RWPE2 (cell line): Measurements from ENCODE around the gene RFX3.

Experiments
- ATAC-seq: fragments of 200-7000 bp; cut with Tn5 transposase; 3 replicates; pipeline ENCODE4 v1.9.1; 2021; ENCODE audit warnings: low read depth
- DNase-seq: peaks from one replicate; pipeline ENCODE4 v3.0.0-alpha.2; 2020; ENCODE audit warnings: low spot score
- H3K27ac ChIP-seq: fragments of 450-650 bp; 2 replicates; pipeline ENCODE4 v1.5.1; 2017; ENCODE audit warnings: mild to moderate bottlenecking; ENCODE audit not compliant: poor library complexity, severe bottlenecking
- H3K27me3 ChIP-seq: fragments of 250-450 bp; sonication (Bioruptor Pico); 2 replicates; pipeline ENCODE4 v1.5.1; 2021; ENCODE audit warnings: mild to moderate bottlenecking, moderate library complexity; ENCODE audit not compliant: insufficient read depth, poor library complexity, severe bottlenecking
- H3K36me3 ChIP-seq: fragments of 250-450 bp; sonication (Bioruptor Pico); 2 replicates; pipeline ENCODE4 v1.5.1; 2020; ENCODE audit warnings: low read depth, mild to moderate bottlenecking, moderate library complexity
- H3K4me1 ChIP-seq: fragments of 250-450 bp; sonication (Bioruptor Pico); 2 replicates; pipeline ENCODE4 v1.5.1; 2021; ENCODE audit warnings: mild to moderate bottlenecking, moderate library complexity; ENCODE audit not compliant: insufficient read depth, poor library complexity, severe bottlenecking
- H3K4me3 ChIP-seq: fragments of 250-450 bp; sonication (Bioruptor Pico); 2 replicates; pipeline ENCODE4 v1.5.1; 2021; ENCODE audit warnings: mild to moderate bottlenecking, moderate library complexity; ENCODE audit not compliant: severe bottlenecking
- H3K9me3 ChIP-seq: fragments of 250-450 bp; sonication (Bioruptor Pico); 2 replicates; pipeline ENCODE4 v1.5.1; 2021; ENCODE audit warnings: mild to moderate bottlenecking, moderate library complexity; ENCODE audit not compliant: severe bottlenecking
- TF ChIP-seq, protein P1 (sequence below): fragments of 450-650 bp; IDR thresholded peaks from one replicate; pipeline ENCODE4 v1.5.1; 2017; ENCODE audit warnings: mild to moderate bottlenecking, moderate library complexity; ENCODE audit not compliant: poor library complexity, severe bottlenecking

Gene RFX3

DNA sequence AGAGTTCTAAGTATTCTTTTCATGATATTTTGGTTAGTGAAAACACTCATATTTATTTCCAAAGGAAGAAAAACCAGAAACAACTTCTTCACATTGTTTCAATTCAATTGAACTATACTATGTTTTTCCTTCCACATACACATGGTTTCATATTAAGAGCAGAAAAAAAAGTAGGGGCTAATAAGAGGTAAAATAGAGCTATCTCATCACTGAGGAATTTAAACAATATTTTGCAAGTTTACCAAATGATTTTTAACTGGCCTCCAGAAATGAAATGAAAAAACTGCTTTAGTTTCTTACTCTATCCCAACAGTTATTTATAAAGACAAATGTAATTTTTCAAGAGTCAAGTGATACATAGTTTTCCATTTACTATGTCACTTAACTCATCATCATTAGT lies 233.5 kb downstream of the RFX3 start:
- TF ChIP-seq, protein P1, sequence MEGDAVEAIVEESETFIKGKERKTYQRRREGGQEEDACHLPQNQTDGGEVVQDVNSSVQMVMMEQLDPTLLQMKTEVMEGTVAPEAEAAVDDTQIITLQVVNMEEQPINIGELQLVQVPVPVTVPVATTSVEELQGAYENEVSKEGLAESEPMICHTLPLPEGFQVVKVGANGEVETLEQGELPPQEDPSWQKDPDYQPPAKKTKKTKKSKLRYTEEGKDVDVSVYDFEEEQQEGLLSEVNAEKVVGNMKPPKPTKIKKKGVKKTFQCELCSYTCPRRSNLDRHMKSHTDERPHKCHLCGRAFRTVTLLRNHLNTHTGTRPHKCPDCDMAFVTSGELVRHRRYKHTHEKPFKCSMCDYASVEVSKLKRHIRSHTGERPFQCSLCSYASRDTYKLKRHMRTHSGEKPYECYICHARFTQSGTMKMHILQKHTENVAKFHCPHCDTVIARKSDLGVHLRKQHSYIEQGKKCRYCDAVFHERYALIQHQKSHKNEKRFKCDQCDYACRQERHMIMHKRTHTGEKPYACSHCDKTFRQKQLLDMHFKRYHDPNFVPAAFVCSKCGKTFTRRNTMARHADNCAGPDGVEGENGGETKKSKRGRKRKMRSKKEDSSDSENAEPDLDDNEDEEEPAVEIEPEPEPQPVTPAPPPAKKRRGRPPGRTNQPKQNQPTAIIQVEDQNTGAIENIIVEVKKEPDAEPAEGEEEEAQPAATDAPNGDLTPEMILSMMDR: no peak
- no peaks in the 10 kb centered on the region for H3K4me1 ChIP-seq
- ATAC-seq: no peak
- no peak for DNase-seq
- H3K27me3 ChIP-seq: no peaks in the 10 kb centered on the region
- no peak overlapping the region for H3K4me3 ChIP-seq
- no peak overlapping the region for H3K27ac ChIP-seq
- H3K36me3 ChIP-seq: 0 out of 2 replicates have a peak, but pooled peaks cover 3% of the 10 kb centered on the region
- H3K9me3 ChIP-seq: no peaks in the 10 kb centered on the region

DNA sequence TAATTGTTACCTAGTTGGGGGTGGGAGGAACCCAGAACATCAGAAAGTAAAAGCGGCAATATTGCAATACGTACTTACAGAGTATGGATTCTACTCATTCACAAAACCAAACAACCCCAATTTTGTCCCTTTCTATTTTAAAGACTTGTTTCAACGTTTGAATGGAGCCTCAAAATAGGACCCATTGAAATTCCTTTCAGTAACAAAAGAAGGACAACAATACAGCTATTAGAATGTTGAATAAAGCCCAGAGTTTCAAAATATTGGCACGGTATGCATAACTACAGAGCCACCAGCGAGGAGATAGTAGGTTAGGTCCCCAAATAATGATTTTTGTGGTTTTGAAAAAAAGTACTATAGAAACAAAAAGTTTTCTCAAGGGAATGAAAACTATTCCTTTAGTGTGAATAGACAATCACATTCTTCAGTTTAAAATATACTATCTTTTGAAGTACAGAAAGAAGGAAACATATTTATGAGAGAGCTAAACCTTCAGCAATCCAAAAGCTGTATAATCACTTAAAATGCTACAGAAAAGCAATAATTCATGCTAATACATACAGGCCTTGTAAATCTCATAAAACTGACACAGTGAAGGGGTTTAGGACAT lies 235.5 kb downstream of the RFX3 start:
- H3K27ac ChIP-seq: no peak overlapping the region
- TF ChIP-seq, protein P1: no peak
- ATAC-seq: no peak
- H3K4me3 ChIP-seq: no peak overlapping the region
- H3K27me3 ChIP-seq: no peaks in the 10 kb centered on the region
- H3K4me1 ChIP-seq: no peaks in the 10 kb centered on the region
- peaks cover 3% of the 10 kb centered on the region; the same call in 1 of the 2 replicates for H3K36me3 ChIP-seq
- H3K9me3 ChIP-seq: no peaks in the 10 kb centered on the region
- no peak for DNase-seq

DNA sequence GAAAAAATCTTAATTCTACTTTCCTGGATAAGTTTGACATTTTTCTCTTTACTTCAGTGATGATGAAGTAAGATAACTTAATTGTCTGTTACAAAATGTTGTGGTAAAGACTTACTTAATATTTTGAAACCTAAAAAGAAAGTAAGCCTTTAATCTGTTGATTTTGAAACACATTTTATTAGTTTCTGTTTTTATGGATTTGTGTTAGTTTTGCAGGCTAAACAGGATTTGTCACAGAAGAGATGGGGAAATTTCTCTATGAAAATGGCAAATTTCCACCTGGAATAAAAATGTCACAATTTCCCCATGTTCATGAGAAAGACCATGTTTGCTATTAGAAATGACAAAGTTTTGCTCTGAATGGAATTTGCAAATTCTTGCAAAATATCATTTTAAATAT lies 237.1 kb downstream of the RFX3 start:
- Histone ChIP-seq H3K4me3 (no peak overlapping the region), H3K36me3 (peaks cover 3% of the 10 kb centered on the region; the same call in 1 of the 2 replicates), H3K4me1 (no peaks in the 10 kb centered on the region), H3K9me3 (no peaks in the 10 kb centered on the region), H3K27me3 (no peaks in the 10 kb centered on the region), H3K27ac (no peak overlapping the region)
- DNase-seq: no peak
- no peak for ATAC-seq
- TF ChIP-seq, protein P1: no peak

DNA sequence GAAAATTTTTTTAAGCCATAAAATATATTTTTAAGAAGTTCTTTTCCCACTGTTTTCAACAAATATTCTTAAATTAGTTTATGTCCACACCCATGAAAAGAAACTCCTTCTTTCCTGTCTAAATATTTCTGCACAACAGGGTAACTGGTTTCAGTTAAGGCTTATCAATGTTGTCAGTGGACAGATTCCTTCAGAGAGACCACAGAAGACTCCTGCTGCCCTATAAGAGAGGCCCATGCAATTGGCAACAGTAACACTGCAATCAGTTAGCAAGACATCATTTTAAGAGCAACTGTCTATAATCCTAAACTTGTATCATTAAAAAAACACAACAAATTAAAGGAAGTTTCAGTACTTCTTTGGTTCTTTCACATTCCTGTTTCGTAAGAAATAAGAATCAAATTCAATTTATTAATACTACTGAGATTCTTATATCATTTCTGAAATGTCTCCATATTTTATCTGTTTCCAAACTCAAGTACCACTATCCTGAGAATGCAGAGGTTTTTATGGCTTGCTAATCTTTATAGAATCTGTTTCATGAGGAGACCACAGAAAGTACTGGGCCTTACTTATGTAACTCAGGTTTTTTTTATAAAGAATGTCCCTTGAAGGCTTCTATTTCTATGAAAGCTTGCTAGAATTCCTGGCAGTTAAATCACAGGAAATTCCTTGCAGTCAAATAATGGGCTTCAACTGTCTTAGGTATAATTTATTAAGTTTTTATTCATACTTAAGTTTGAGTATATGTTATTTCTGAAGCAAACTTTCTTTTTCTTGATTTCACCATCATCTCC lies 240.2 kb downstream of the RFX3 start:
- no peaks in the 10 kb centered on the region; the same call in 1 of the 2 replicates for H3K36me3 ChIP-seq
- no peak overlapping the region for H3K27ac ChIP-seq
- no peaks in the 10 kb centered on the region for H3K9me3 ChIP-seq
- H3K4me1 ChIP-seq: no peaks in the 10 kb centered on the region
- ATAC-seq (0 out of 3 replicates have a peak, but pooled peaks have one; percentile 19), DNase-seq (no peak)
- H3K27me3 ChIP-seq: no peaks in the 10 kb centered on the region
- H3K4me3 ChIP-seq: no peak overlapping the region
- TF ChIP-seq, protein P1: no peak

DNA sequence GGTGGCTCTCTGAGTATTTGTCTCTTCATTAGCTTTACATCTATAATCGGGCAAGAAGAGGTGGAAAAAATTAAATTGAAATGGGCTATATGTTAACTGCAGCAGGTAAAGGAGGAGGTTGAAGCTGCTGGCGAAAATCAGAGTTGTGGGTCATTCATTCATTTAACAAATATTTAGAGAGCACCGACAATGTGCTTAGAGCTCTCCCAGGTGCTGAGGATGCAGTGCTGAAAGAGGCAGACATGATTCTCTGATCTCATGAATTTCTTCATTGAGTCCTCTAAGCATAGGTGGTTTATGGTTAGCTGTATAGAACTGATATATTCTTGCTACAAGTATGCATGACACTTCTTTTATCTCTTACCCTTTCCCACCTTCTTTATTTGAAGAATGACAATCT lies 243.4 kb downstream of the RFX3 start:
- H3K36me3 ChIP-seq: no peaks in the 10 kb centered on the region; the same call in 1 of the 2 replicates
- TF ChIP-seq, protein P1: no peak
- H3K27me3 ChIP-seq: no peaks in the 10 kb centered on the region
- H3K27ac ChIP-seq: no peak overlapping the region
- no peak overlapping the region for H3K4me3 ChIP-seq
- H3K9me3 ChIP-seq: no peaks in the 10 kb centered on the region
- no peaks in the 10 kb centered on the region for H3K4me1 ChIP-seq
- DNase-seq (no peak), ATAC-seq (no peak)
